GM23248 (cell line): ENCODE measurements around the gene PLEKHG2. TPM values are rescaled to one million over a fixed set of nuclear protein-coding genes. Genes with fewer than 3 reads are reported as not detected.
A peak's percentile ranks its signal among the peaks of the same experiment; 100 is the strongest.

ENCODE experiments used
- DNase-seq: peaks from one replicate; pipeline ENCODE4 v3.0.0-alpha.2; 2015
- H2AFZ ChIP-seq: fragments of 200-600 bp; sonication (generic); 2 replicates; pipeline ENCODE4 v1.6.1; 2016; ENCODE audit warnings: antibody characterized with exemption
- H3F3A ChIP-seq: fragments of 200-600 bp; sonication (generic); 2 replicates; pipeline ENCODE4 v1.6.1; 2016; ENCODE audit warnings: mild to moderate bottlenecking, antibody characterized with exemption, mixed run types; ENCODE audit not compliant: insufficient read depth
- H3K27ac ChIP-seq: fragments of 200-600 bp; sonication (generic); 2 replicates; pipeline ENCODE4 v1.5.1; 2016; ENCODE audit warnings: mild to moderate bottlenecking
- H3K27me3 ChIP-seq: fragments of 200-600 bp; sonication (generic); replicated peaks from 2 replicates; pipeline ENCODE4 v1.6.1; 2016; ENCODE audit warnings: mild to moderate bottlenecking; ENCODE audit not compliant: insufficient read depth
- H3K36me3 ChIP-seq: fragments of 200-600 bp; sonication (generic); 2 replicates; pipeline ENCODE4 v1.6.1; 2016; ENCODE audit warnings: low read depth, mild to moderate bottlenecking
- H3K4me1 ChIP-seq: fragments of 200-600 bp; sonication (generic); 2 replicates; pipeline ENCODE4 v1.6.1; 2016; ENCODE audit warnings: mild to moderate bottlenecking; ENCODE audit not compliant: insufficient read depth
- H3K4me2 ChIP-seq: fragments of 200-600 bp; sonication (generic); one replicate; pipeline ENCODE4 v1.6.1; 2016; ENCODE audit warnings: mild to moderate bottlenecking; ENCODE audit not compliant: unreplicated experiment
- H3K4me3 ChIP-seq: fragments of 200-600 bp; sonication (generic); 2 replicates; pipeline ENCODE4 v1.5.1; 2016; ENCODE audit warnings: mild to moderate bottlenecking
- H3K79me2 ChIP-seq: fragments of 200-600 bp; sonication (generic); 2 replicates; pipeline ENCODE4 v1.6.1; 2016; ENCODE audit warnings: mild to moderate bottlenecking; ENCODE audit not compliant: insufficient read depth
- H3K9ac ChIP-seq: fragments of 200-600 bp; sonication (generic); 2 replicates; pipeline ENCODE4 v1.6.1; 2016; ENCODE audit warnings: mild to moderate bottlenecking
- H3K9me2 ChIP-seq: fragments of 200-600 bp; sonication (generic); 2 replicates; pipeline ENCODE4 v1.6.1; 2016; ENCODE audit warnings: mixed run types, mild to moderate bottlenecking, moderate library complexity; ENCODE audit not compliant: insufficient read depth
- H3K9me3 ChIP-seq: fragments of 200-600 bp; sonication (generic); one replicate; pipeline ENCODE4 v1.6.1; 2017; ENCODE audit warnings: low read depth
- H4K20me1 ChIP-seq: fragments of 200-600 bp; sonication (generic); 2 replicates; pipeline ENCODE4 v1.6.0; 2016; ENCODE audit not compliant: insufficient read depth
- EZH2 ChIP-seq: fragments of 200-600 bp; sonication (generic); IDR thresholded peaks from 2 replicates; pipeline ENCODE4 v1.6.1; 2018; ENCODE audit warnings: antibody characterized with exemption, mild to moderate bottlenecking; ENCODE audit not compliant: insufficient read depth, poor library complexity, severe bottlenecking
- EZH2phosphoT487 ChIP-seq: fragments of 200-600 bp; sonication (generic); IDR thresholded peaks from 2 replicates; pipeline ENCODE4 v1.6.1; 2018; ENCODE audit warnings: antibody characterized with exemption, moderate library complexity, mild to moderate bottlenecking, low read depth; ENCODE audit not compliant: insufficient read depth
- WGBS, 2 experiments: methylation state at CpG; one replicate each; pipeline ENCODE4 v1.1.6; 2015 to 2017; ENCODE audit warnings: low lambda C conversion rate in 2 of 2, low coverage in 1 of 2; ENCODE audit errors: missing lambda C conversion rate in 2 of 2; 5-methylcytosine and 5-hydroxymethylcytosine counted together
- in situ Hi-C: fragments of 300-500 bp; cut with MboI; formaldehyde crosslinking; loops from 2 replicates; pipeline ENCODE4 v1.15.0; 2020
- polyA plus RNA-seq: library from polyadenylated mRNA; unstranded; fragments of >200 nt; fragmentation: Nextera tagmentation; extraction: Ambion mirVana; gene quantifications from 2 replicates; pipeline ENCODE4 v1.2.1, GENCODE V29; 2016
- total RNA-seq: library from RNA; depleted of rRNA; stranded (reverse); fragments of >200 nt; shearing (Covaris generic); gene quantifications from 2 replicates; pipeline ENCODE4 v1.2.3, GENCODE V29; 2014

PLEKHG2 gene
- total and polyA plus RNA-seq, 2 experiments from 2014 or later = 12.0 to 12.2 TPM

- in situ Hi-C loops = no loop called here
- Histone ChIP-seq H3K27ac (no peak overlapping the region), H3K4me1 (peaks cover 27% of the 10 kb centered on the region), H3K27me3 (no peaks in the 10 kb centered on the region), H3K36me3 (peaks cover 14% of the 10 kb centered on the region), H4K20me1 (no peaks in the 10 kb centered on the region), H3F3A (peaks cover 42% of the 10 kb centered on the region), H3K79me2 (peaks cover 60% of the 10 kb centered on the region), H3K4me2 (no peak overlapping the region), H2AFZ (no peak overlapping the region), H3K9me3 (no peaks in the 10 kb centered on the region), H3K9me2 (no peaks in the 10 kb centered on the region), H3K4me3 (no peak overlapping the region), H3K9ac (no peak overlapping the region)
- WGBS, 2 experiments = 74 to 77% methylated on average over 2 of the region's 2 CpGs
- no peak for DNase-seq
- TF ChIP-seq EZH2phosphoT487 = no peak
- no peak for TF ChIP-seq EZH2
These were observed 43.3 kb upstream of the PLEKHG2 start for GRCh38 chr19:39369200-39369599.

- in situ Hi-C loops = no loop called here
- Histone ChIP-seq H3K9me3 (no peaks in the 10 kb centered on the region), H3K4me1 (peaks cover 21% of the 10 kb centered on the region), H2AFZ (no peak overlapping the region), H3K27me3 (no peaks in the 10 kb centered on the region), H4K20me1 (no peaks in the 10 kb centered on the region), H3K27ac (no peak overlapping the region), H3K9ac (no peak overlapping the region), H3K9me2 (no peaks in the 10 kb centered on the region), H3K4me2 (no peak overlapping the region), H3K4me3 (no peak overlapping the region), H3F3A (peaks cover 37% of the 10 kb centered on the region), H3K79me2 (peaks cover 63% of the 10 kb centered on the region), H3K36me3 (peaks cover 14% of the 10 kb centered on the region; the same call in 1 of the 2 replicates)
- no peak for TF ChIP-seq EZH2phosphoT487
- no peak for TF ChIP-seq EZH2
- DNase-seq = no peak
- WGBS, 2 experiments = 81 to 83% methylated on average over 5 of the region's 5 CpGs
These were observed 41.7 kb upstream of the PLEKHG2 start for GRCh38 chr19:39370735-39371134.

- TF ChIP-seq EZH2 (no peak), EZH2phosphoT487 (no peak)
- Histone ChIP-seq H3K36me3 (peaks cover 24% of the 10 kb centered on the region; the same call in 1 of the 2 replicates), H3K4me1 (peaks cover 21% of the 10 kb centered on the region), H3K4me2 (peak overlapping the region; percentile 52), H3K79me2 (peaks cover 50% of the 10 kb centered on the region), H3K9me2 (no peaks in the 10 kb centered on the region), H2AFZ (no peak overlapping the region), H3F3A (peaks cover 37% of the 10 kb centered on the region), H3K27ac (peak overlapping the region; percentile 95), H3K4me3 (0 out of 2 replicates have a peak overlapping the region, but pooled peaks have one; percentile 8), H3K27me3 (no peaks in the 10 kb centered on the region), H3K9me3 (no peaks in the 10 kb centered on the region), H4K20me1 (no peaks in the 10 kb centered on the region), H3K9ac (peak overlapping the region; percentile 79)
- WGBS, 2 experiments = 4 to 8% methylated on average over 8 of the region's 8 CpGs
- in situ Hi-C loops = no loop called here
- DNase-seq = peak; percentile 96
These were observed 40.2 kb upstream of the PLEKHG2 start for GRCh38 chr19:39372047-39372802.

- H4K20me1 ChIP-seq = no peaks in the 10 kb centered on the region
- H3K27ac ChIP-seq = peak overlapping the region; percentile 95
- peak overlapping the region; percentile 79 for H3K9ac ChIP-seq
- 19% methylated on average over 2 of the region's 2 CpGs for WGBS, 2 experiments
- no peaks in the 10 kb centered on the region for H3K9me2 ChIP-seq
- peak overlapping the region; percentile 17 for H3K4me2 ChIP-seq
- peak; percentile 60 for DNase-seq
- in situ Hi-C loops = no loop called here
- H3K4me3 ChIP-seq = no peak overlapping the region
- H2AFZ ChIP-seq = no peak overlapping the region
- no peaks in the 10 kb centered on the region for H3K9me3 ChIP-seq
- H3K4me1 ChIP-seq = peaks cover 21% of the 10 kb centered on the region
- H3F3A ChIP-seq = peaks cover 37% of the 10 kb centered on the region
- H3K36me3 ChIP-seq = peaks cover 31% of the 10 kb centered on the region; the same call in 1 of the 2 replicates
- H3K79me2 ChIP-seq = peaks cover 43% of the 10 kb centered on the region
- TF ChIP-seq EZH2 (no peak), EZH2phosphoT487 (no peak)
- no peaks in the 10 kb centered on the region for H3K27me3 ChIP-seq
These were observed 39.5 kb upstream of the PLEKHG2 start for GRCh38 chr19:39372941-39373340.

- no peaks in the 10 kb centered on the region for H3K9me2 ChIP-seq
- H2AFZ ChIP-seq = no peak overlapping the region
- no peak overlapping the region for H3K4me2 ChIP-seq
- TF ChIP-seq EZH2phosphoT487 = no peak
- DNase-seq = no peak
- H3K9me3 ChIP-seq = no peaks in the 10 kb centered on the region
- H3F3A ChIP-seq = peaks cover 29% of the 10 kb centered on the region
- no peaks in the 10 kb centered on the region for H3K27me3 ChIP-seq
- H3K27ac ChIP-seq = no peak overlapping the region
- H3K4me1 ChIP-seq = peaks cover 21% of the 10 kb centered on the region
- no peak overlapping the region for H3K9ac ChIP-seq
- H3K79me2 ChIP-seq = peaks cover 27% of the 10 kb centered on the region
- no peak overlapping the region for H3K4me3 ChIP-seq
- H4K20me1 ChIP-seq = no peaks in the 10 kb centered on the region
- in situ Hi-C loops = no loop called here
- H3K36me3 ChIP-seq = peaks cover 42% of the 10 kb centered on the region
These were observed 36.5 kb upstream of the PLEKHG2 start for GRCh38 chr19:39375929-39376328.
